Erythroblast (primary cell): ENCODE measurements around the gene HSPB9.

Experiments used
- GATA1 ChIP-seq: IDR thresholded peaks from 2 replicates; pipeline ENCODE4 v1.6.1; 2011; ENCODE audit warnings: low read depth, mild to moderate bottlenecking, control low read depth, low read length, moderate library complexity
- POLR2A ChIP-seq: IDR thresholded peaks from 2 replicates; pipeline ENCODE4 v1.6.1; 2011; ENCODE audit warnings: mild to moderate bottlenecking, low read length

GRCh38 chr17:42090964-42091790 is 31.4 kb upstream of the HSPB9 start:
- TF ChIP-seq POLR2A (no peak), GATA1 (no peak)
